Stimulated activated CD4-positive, alpha-beta T cell treated with anti-CD3 and anti-CD28 coated beads, TNF-alpha, amount 100 ng/mL, for 4 hours (primary cell): Measurements from ENCODE around the gene MPST.

ENCODE experiments used
- DNase-seq, 3 experiments: peaks; one replicate each; pipeline ENCODE4 v3.0.0-alpha.2; 2020; ENCODE audit warnings: low read depth in 3 of 3

The MPST gene

GRCh38 chr22:37044634-37045625, 25.4 kb downstream of the MPST start:
- no peak for DNase-seq

GRCh38 chr22:37045958-37046357, 26.4 kb downstream of the MPST start:
- DNase-seq: no peak

GRCh38 chr22:37046589-37046988, 27.0 kb downstream of the MPST start:
- DNase-seq: no peak

- no peak for DNase-seq
Measured at GRCh38 chr22:37047006-37047405, 27.5 kb downstream of the MPST start.

GRCh38 chr22:37048133-37048532, 28.6 kb downstream of the MPST start:
- no peak for DNase-seq

GRCh38 chr22:37049224-37049623, 29.7 kb downstream of the MPST start:
- no peak for DNase-seq

GRCh38 chr22:37050913-37051312, 31.4 kb downstream of the MPST start:
- no peak for DNase-seq

GRCh38 chr22:37051391-37052385, 32.1 kb downstream of the MPST start, which contains the start of gene KCTD17:
Gene KCTD17 (plus strand): TSS chr22:37051742. CDS start chr22:37051761, 19 bp downstream.
- DNase-seq: peak; percentile 61 to 64 (median 64)

GRCh38 chr22:37052386-37053309, 33.1 kb downstream of the MPST start:
- no peak for DNase-seq

GRCh38 chr22:37053310-37054055, 33.9 kb downstream of the MPST start:
- DNase-seq: no peak

DNA sequence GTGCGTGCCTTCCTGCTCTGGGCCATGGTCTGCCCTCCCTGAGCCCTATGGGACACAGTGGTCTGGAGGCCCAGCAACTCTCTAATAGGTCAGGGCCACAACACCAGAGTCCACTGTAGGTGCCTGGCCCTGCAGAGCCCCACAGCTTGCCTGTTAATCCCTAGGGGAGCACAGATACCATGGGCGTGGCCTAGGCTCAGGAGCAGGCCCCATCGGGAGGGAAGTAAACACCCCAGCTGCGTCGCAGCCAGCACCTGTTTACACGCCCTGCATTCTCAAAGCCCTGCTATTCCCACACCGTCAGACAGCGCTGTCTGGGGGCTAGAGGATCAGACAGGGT, 34.5 kb downstream of the MPST start:
- DNase-seq: no peak

DNA sequence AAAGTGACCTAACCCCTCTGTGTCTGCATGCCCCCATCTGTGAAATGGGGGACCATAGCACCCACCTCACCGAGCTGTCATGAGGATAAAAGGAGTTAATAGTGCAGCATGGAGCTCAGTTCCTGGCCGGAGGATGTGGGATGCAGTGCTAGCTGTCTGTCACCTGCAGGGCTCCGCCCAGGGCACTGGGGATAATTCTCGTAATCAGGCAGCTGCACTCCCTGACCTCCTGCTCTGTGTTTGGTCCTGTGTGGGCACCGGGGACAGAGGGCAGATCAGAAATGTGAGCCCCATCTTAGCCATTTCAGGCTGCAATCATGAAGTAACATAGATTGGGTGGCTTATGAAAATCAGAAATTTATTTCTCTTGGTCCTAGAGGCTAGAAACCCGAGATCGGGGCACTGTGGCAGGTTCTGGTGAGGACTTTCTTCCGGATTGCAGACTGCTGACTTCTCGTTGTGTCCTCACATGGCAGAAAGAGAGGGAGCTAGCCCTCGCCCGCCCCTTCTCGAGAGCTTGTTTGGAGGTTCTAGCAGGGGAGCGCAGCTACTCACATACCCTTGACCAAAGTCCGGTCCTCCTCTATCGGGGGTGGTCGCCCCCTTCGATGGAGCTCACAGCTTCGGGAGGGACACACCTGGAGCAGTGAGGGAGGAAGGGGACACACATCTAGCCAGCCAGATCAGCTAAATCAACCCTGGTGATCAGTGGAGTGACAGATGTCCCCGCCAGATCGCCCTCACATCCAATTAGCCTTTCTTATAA, 35.2 kb downstream of the MPST start:
- DNase-seq: no peak

DNA sequence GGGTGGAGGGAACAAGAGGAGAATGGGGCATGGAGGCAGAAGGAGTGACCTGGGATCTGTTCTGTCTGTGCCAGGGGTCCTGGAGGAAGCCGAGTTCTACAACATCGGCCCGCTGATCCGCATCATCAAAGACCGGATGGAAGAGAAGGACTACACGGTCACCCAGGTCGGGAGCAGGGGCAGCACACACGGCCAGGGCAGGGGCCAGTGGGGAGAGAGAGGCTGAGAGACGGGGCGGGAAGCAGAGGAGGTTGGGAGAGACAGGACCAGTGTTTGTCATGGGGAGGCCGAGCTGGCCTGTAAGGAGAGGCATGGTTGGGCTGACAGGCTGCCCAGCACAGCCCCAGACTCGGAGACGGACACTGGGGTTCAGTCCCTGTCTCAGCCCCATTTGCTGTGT, 36.7 kb downstream of the MPST start:
- DNase-seq: no peak

DNA sequence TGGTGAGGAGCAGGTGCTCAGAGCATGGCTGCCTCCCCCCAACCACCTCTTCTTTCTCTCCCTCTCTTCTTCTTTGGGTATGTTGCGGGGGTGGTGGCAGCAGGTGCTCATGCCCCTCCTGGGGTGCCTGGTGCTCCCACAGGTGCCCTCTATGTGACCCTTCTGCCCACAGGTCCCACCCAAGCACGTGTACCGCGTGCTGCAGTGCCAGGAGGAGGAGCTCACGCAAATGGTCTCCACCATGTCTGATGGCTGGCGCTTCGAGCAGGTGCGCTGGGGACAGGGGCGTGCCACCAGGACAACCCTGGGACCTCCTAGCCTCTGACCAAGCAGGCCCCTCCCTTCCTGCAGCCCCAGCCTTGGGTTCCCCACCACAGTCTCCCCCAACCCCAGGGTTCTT, 37.7 kb downstream of the MPST start:
- no peak for DNase-seq

GRCh38 chr22:37057796-37058510, 38.4 kb downstream of the MPST start:
- DNase-seq: no peak

GRCh38 chr22:37058917-37059701, 39.6 kb downstream of the MPST start:
- DNase-seq: no peak

GRCh38 chr22:37059876-37060449, 40.4 kb downstream of the MPST start:
- no peak for DNase-seq
